Right cardiac atrium (tissue), 5 donors: Measurements from ENCODE around the gene TSNAXIP1. TPM values are rescaled to one million over a fixed set of nuclear protein-coding genes. Genes with fewer than 3 reads are reported as not detected.

Experiments
- ATAC-seq, 2 donors: fragments of 200-7000 bp; cut with Tn5 transposase; one replicate each; pipeline versions ENCODE4 v1.8.0 to v1.9.1; 2020; ENCODE audit warnings: moderate library complexity in 2 of 2, mild to moderate bottlenecking in 1 of 2
- DNase-seq, 3 donors: peaks; one replicate each; pipeline ENCODE4 v3.0.0-alpha.2; 2020
- H3K27ac ChIP-seq: one replicate; pipeline ENCODE4 v1.5.1; 2013; ENCODE audit warnings: mild to moderate bottlenecking, low read length, control low read depth, moderate library complexity
- H3K27me3 ChIP-seq: one replicate; pipeline ENCODE4 v1.6.1; 2013; ENCODE audit not compliant: control insufficient read depth, insufficient read depth
- H3K4me1 ChIP-seq: one replicate; pipeline ENCODE4 v1.6.1; 2013; ENCODE audit warnings: low read length; ENCODE audit not compliant: control insufficient read depth, insufficient read depth
- H3K4me3 ChIP-seq: one replicate; pipeline ENCODE4 v1.5.1; 2013; ENCODE audit warnings: low read length, control low read depth
- H3K9me3 ChIP-seq: one replicate; pipeline ENCODE4 v1.6.1; 2013; ENCODE audit warnings: low read length; ENCODE audit not compliant: control insufficient read depth
- WGBS: extraction: QIAGEN DNeasy Blood & Tissue Kit; methylation state at CpG from one replicate; pipeline ENCODE4 v1.1.7; 2013; 5-methylcytosine and 5-hydroxymethylcytosine counted together
- intact Hi-C, 4 donors: fragments of 100-400 bp; cut with DNase I; formaldehyde crosslinking; loops; one replicate each; pipeline versions ENCODE4 v1.11.0 to v1.14.0; 2022 to 2023
- long read RNA-seq, 4 donors: library from polyadenylated mRNA; unstranded; transcript quantifications; one replicate each; pipeline ENCODE4 v2.0.0, GENCODE V29; 2020 to 2021
- polyA plus RNA-seq: library from polyadenylated mRNA; stranded (reverse); fragments of 200-250 nt; gene quantifications from one replicate; pipeline ENCODE4 v1.2.3, GENCODE V29; 2013
- total RNA-seq, 4 donors: library from RNA; stranded (reverse); fragmentation: NEBNext Ultra II Directional; extraction: Animal tissue kit (Norgen Biotek cat#: 25700); gene quantifications; one replicate each; pipeline ENCODE4 v1.2.1, GENCODE V29; 2021
- donor health status: healthy with polysubstance abuse.
- donor health status: DM: no; HTN: yes; CAD: no.
- donor health status: DM: no; HTN: no; CAD: no.
- donor health status: DM: no; HTN: yes; CAD: no; lungs with severe emphysema.
- donor health status: DM: yes; HTN: yes; CAD: no.

Gene TSNAXIP1
- total RNA-seq: under 1 TPM; 0.56 to 0.94 (median 0.79) TPM
- polyA plus RNA-seq: 1.1 TPM
- long read RNA-seq, donor 1, partial matches to known transcripts: 0 of 2 reads
- long read RNA-seq, donor 1, other reads (novel, unspliced or antisense): 1 of 2 reads
- long read RNA-seq, donor 2, partial matches to known transcripts: 0 of 2 reads
- long read RNA-seq, donor 2, other reads (novel, unspliced or antisense): 2 of 2 reads
- long read RNA-seq, donor 3, partial matches to known transcripts: 1 of 9 reads
- long read RNA-seq, donor 3, other reads (novel, unspliced or antisense): 7 of 9 reads
- long read RNA-seq, donor 4, partial matches to known transcripts: 0 of 1 reads
- long read RNA-seq, donor 4, other reads (novel, unspliced or antisense): 1 of 1 reads

- H3K27me3 ChIP-seq: no peaks in the 10 kb centered on the region
- peak within 1 kb of the TSS; percentile 61 for H3K27ac ChIP-seq
- intact Hi-C loops: loop anchor here in 1 of 4 donors (10.0 kb wide), 1 partner anchor 132 kb away; no protein-coding TSS in a partner anchor
- DNase-seq: peak; percentile 97 to 98 (median 98)
- H3K4me3 ChIP-seq: peak within 1 kb of the TSS; percentile 69
- no peaks in the 10 kb centered on the region for H3K9me3 ChIP-seq
- H3K4me1 ChIP-seq: peaks cover 3% of the 10 kb centered on the region
- peak; percentile 99 for ATAC-seq
- under 1% methylated on average over 54 of the region's 54 CpGs for WGBS
Observed at GRCh38 chr16:67806428-67807147, at the start of gene TSNAXIP1, which contains the start of gene RANBP10. TSNAXIP1 (plus strand) TSS chr16:67806889; CDS start chr16:67807150, 261 bp downstream. RANBP10 (minus strand) TSS chr16:67806560; CDS start chr16:67806536, 24 bp downstream.

GRCh38 chr16:67758006-67758405 lies 48.7 kb upstream of the TSNAXIP1 start:
- Histone ChIP-seq H3K4me3 (no peak overlapping the region), H3K27me3 (no peaks in the 10 kb centered on the region), H3K9me3 (no peaks in the 10 kb centered on the region), H3K4me1 (no peaks in the 10 kb centered on the region), H3K27ac (no peak overlapping the region)
- DNase-seq (no peak), ATAC-seq (no peak)
- WGBS: 93% methylated on average over 3 of the region's 3 CpGs
- intact Hi-C loops: no loop called here

GRCh38 chr16:67758966-67759365 lies 47.7 kb upstream of the TSNAXIP1 start:
- no peak for ATAC-seq
- no peaks in the 10 kb centered on the region for H3K9me3 ChIP-seq
- no peaks in the 10 kb centered on the region for H3K4me1 ChIP-seq
- intact Hi-C loops: no loop called here
- no peaks in the 10 kb centered on the region for H3K27me3 ChIP-seq
- WGBS: 86% methylated on average over 7 of the region's 7 CpGs
- DNase-seq: no peak
- H3K4me3 ChIP-seq: no peak overlapping the region
- H3K27ac ChIP-seq: no peak overlapping the region

GRCh38 chr16:67760206-67760955 lies 46.3 kb upstream of the TSNAXIP1 start:
- Histone ChIP-seq H3K9me3 (no peaks in the 10 kb centered on the region), H3K27ac (no peak overlapping the region), H3K4me3 (no peak overlapping the region), H3K27me3 (no peaks in the 10 kb centered on the region), H3K4me1 (no peaks in the 10 kb centered on the region)
- ATAC-seq (peak in 1 of 2 donors; percentile 20), DNase-seq (no peak)
- WGBS: 62% methylated on average over 8 of the region's 8 CpGs
- intact Hi-C loops: no loop called here

- intact Hi-C loops: no loop called here
- no peak overlapping the region for H3K27ac ChIP-seq
- no peak overlapping the region for H3K4me3 ChIP-seq
- H3K27me3 ChIP-seq: no peaks in the 10 kb centered on the region
- H3K9me3 ChIP-seq: no peaks in the 10 kb centered on the region
- no peaks in the 10 kb centered on the region for H3K4me1 ChIP-seq
- ATAC-seq (no peak), DNase-seq (no peak)
- WGBS: 84% methylated on average over 4 of the region's 4 CpGs
Observed at GRCh38 chr16:67760956-67761230, 45.8 kb upstream of the TSNAXIP1 start.

- no peak for DNase-seq
- H3K27ac ChIP-seq: no peak overlapping the region
- intact Hi-C loops: no loop called here
- H3K4me3 ChIP-seq: no peak overlapping the region
- H3K27me3 ChIP-seq: no peaks in the 10 kb centered on the region
- no peaks in the 10 kb centered on the region for H3K9me3 ChIP-seq
- H3K4me1 ChIP-seq: no peaks in the 10 kb centered on the region
- ATAC-seq: no peak
- 95% methylated on average over 1 of the region's 1 CpG for WGBS
Observed at GRCh38 chr16:67761924-67762323, 44.8 kb upstream of the TSNAXIP1 start.

- no peak overlapping the region for H3K27ac ChIP-seq
- DNase-seq: no peak
- no peaks in the 10 kb centered on the region for H3K4me1 ChIP-seq
- no peak overlapping the region for H3K4me3 ChIP-seq
- H3K27me3 ChIP-seq: no peaks in the 10 kb centered on the region
- no peak for ATAC-seq
- intact Hi-C loops: no loop called here
- no peaks in the 10 kb centered on the region for H3K9me3 ChIP-seq
- WGBS: 98% methylated on average over 2 of the region's 2 CpGs
Observed at GRCh38 chr16:67762385-67762784, 44.3 kb upstream of the TSNAXIP1 start.

- ATAC-seq: no peak
- Histone ChIP-seq H3K27ac (no peak overlapping the region), H3K4me1 (no peaks in the 10 kb centered on the region), H3K9me3 (no peaks in the 10 kb centered on the region), H3K4me3 (no peak overlapping the region), H3K27me3 (no peaks in the 10 kb centered on the region)
- WGBS: 93% methylated on average over 5 of the region's 5 CpGs
- DNase-seq: no peak
- intact Hi-C loops: no loop called here
Observed at GRCh38 chr16:67763066-67763465, 43.6 kb upstream of the TSNAXIP1 start.

GRCh38 chr16:67764158-67764667 lies 42.5 kb upstream of the TSNAXIP1 start:
- no peaks in the 10 kb centered on the region for H3K27me3 ChIP-seq
- WGBS: 86% methylated on average over 7 of the region's 7 CpGs
- no peak overlapping the region for H3K27ac ChIP-seq
- ATAC-seq: peak in 1 of 2 donors; percentile 58
- intact Hi-C loops: no loop called here
- H3K9me3 ChIP-seq: no peaks in the 10 kb centered on the region
- DNase-seq: no peak
- no peaks in the 10 kb centered on the region for H3K4me1 ChIP-seq
- no peak overlapping the region for H3K4me3 ChIP-seq

- DNase-seq (no peak), ATAC-seq (no peak)
- Histone ChIP-seq H3K4me1 (no peaks in the 10 kb centered on the region), H3K27me3 (no peaks in the 10 kb centered on the region), H3K4me3 (no peak overlapping the region), H3K27ac (no peak overlapping the region), H3K9me3 (no peaks in the 10 kb centered on the region)
- intact Hi-C loops: no loop called here
- 88% methylated on average over 4 of the region's 4 CpGs for WGBS
Observed at GRCh38 chr16:67766291-67766690, 40.4 kb upstream of the TSNAXIP1 start.

GRCh38 chr16:67767953-67768352 lies 38.7 kb upstream of the TSNAXIP1 start:
- no peaks in the 10 kb centered on the region for H3K4me1 ChIP-seq
- intact Hi-C loops: no loop called here
- 86% methylated on average over 7 of the region's 7 CpGs for WGBS
- no peak overlapping the region for H3K27ac ChIP-seq
- no peak for ATAC-seq
- DNase-seq: no peak
- H3K4me3 ChIP-seq: no peak overlapping the region
- H3K27me3 ChIP-seq: no peaks in the 10 kb centered on the region
- H3K9me3 ChIP-seq: no peaks in the 10 kb centered on the region
